B cell (primary cell): ENCODE measurements around the gene ASPRV1. TPM values are rescaled to one million over a fixed set of nuclear protein-coding genes. Genes with fewer than 3 reads are reported as not detected.

Experiments
- ATAC-seq: fragments of 200-7000 bp; cut with Tn5 transposase; one replicate; pipeline ENCODE4 v1.10.0; 2021; ENCODE audit warnings: low read depth, mild to moderate bottlenecking, moderate number of reproducible peaks, moderate library complexity
- CTCF ChIA-PET: fragments of 350-600 bp; sonication (Branson Sonifier 250); formaldehyde crosslinking; loops from one replicate; lab custom pipeline; 2021; ENCODE audit warnings: antibody characterized with exemption, inconsistent platforms; lab: Charles Lee
- POLR2A ChIA-PET: fragments of 350-600 bp; sonication (Branson Sonifier 250); formaldehyde crosslinking; loops from one replicate; lab custom pipeline; 2021; ENCODE audit warnings: antibody characterized with exemption; lab: Charles Lee
- DNase-seq: peaks from one replicate; pipeline ENCODE4 v3.0.0; 2013
- H2AFZ ChIP-seq: 2 replicates; pipeline ENCODE4 v1.6.1; 2012; ENCODE audit warnings: mild to moderate bottlenecking, low read depth, low read length; ENCODE audit not compliant: insufficient read depth, poor library complexity, severe bottlenecking
- H3K27ac ChIP-seq, 2 donors: 1 replicate in 1 of 2; 2 replicates in 1 of 2; pipeline ENCODE4 v1.5.1; 2012 to 2013; ENCODE audit warnings: low read length in 2 of 2, mild to moderate bottlenecking in 2 of 2, moderate library complexity in 1 of 2
- H3K27me3 ChIP-seq, 4 experiments: fragments of 200-600 bp in 1 of 4; sonication (generic) in 1 of 4; replicated peaks in 1 of 4; 1 replicate in 2 of 4; 2 replicates in 2 of 4; pipeline versions ENCODE4 v1.6.1 to v1.7.0; 2013 to 2016; ENCODE audit warnings: low read length in 3 of 4, mild to moderate bottlenecking in 2 of 4, mixed read lengths in 1 of 4, moderate library complexity in 1 of 4; ENCODE audit not compliant: insufficient read depth in 4 of 4, control insufficient read depth in 3 of 4; ENCODE audit errors: control extremely low read depth in 1 of 4
- H3K36me3 ChIP-seq, 2 experiments: replicated peaks in 1 of 2; 1 replicate in 1 of 2; 2 replicates in 1 of 2; pipeline versions ENCODE4 v1.6.1 to v1.7.1; 2013; ENCODE audit warnings: low read length in 1 of 2; ENCODE audit not compliant: insufficient read depth in 2 of 2, control insufficient read depth in 1 of 2; ENCODE audit errors: control extremely low read depth in 1 of 2, extremely low read depth in 1 of 2
- H3K4me1 ChIP-seq, 2 donors: fragments of 200-600 bp in 1 of 2; sonication (generic) in 1 of 2; 1 replicate in 1 of 2; 2 replicates in 1 of 2; pipeline versions ENCODE4 v1.5.1 to v1.6.1; 2013 to 2017; ENCODE audit warnings: low read length in 2 of 2; ENCODE audit not compliant: control insufficient read depth in 2 of 2, insufficient read depth in 2 of 2
- H3K4me2 ChIP-seq: replicated peaks from 2 replicates; pipeline ENCODE3; 2012; ENCODE audit warnings: mild to moderate bottlenecking, low read depth, low read length; ENCODE audit not compliant: poor library complexity, severe bottlenecking
- H3K4me3 ChIP-seq, 5 experiments: fragments of 200-600 bp in 1 of 5; sonication (generic) in 1 of 5; 1 replicate in 3 of 5; 2 replicates in 2 of 5; pipeline versions ENCODE4 v1.5.1 to v1.7.0; 2011 to 2016; ENCODE audit warnings: low read length in 4 of 5, mild to moderate bottlenecking in 4 of 5, low read depth in 2 of 5, control low read depth in 1 of 5, moderate library complexity in 1 of 5; ENCODE audit not compliant: insufficient read depth in 1 of 5; ENCODE audit errors: control extremely low read depth in 1 of 5, extremely low read depth in 1 of 5
- H3K79me2 ChIP-seq: fragments of 200-600 bp; sonication (generic); one replicate; pipeline ENCODE4 v1.6.0; 2016; ENCODE audit warnings: low read length; ENCODE audit not compliant: control insufficient read depth, insufficient read depth
- H3K9ac ChIP-seq: fragments of 200-600 bp; sonication (generic); 2 replicates; pipeline ENCODE4 v1.6.1; 2017; ENCODE audit warnings: mild to moderate bottlenecking, low read length, moderate library complexity
- H3K9me3 ChIP-seq, 3 donors: one replicate each; pipeline versions ENCODE4 v1.6.1 to v1.7.1; 2013; ENCODE audit warnings: low read length in 2 of 3; ENCODE audit not compliant: control insufficient read depth in 2 of 3, insufficient read depth in 1 of 3; ENCODE audit errors: control extremely low read depth in 1 of 3
- H4K20me1 ChIP-seq: 2 replicates; pipeline ENCODE4 v1.6.0; 2012; ENCODE audit warnings: mild to moderate bottlenecking, low read length; ENCODE audit not compliant: insufficient read depth, control insufficient read depth, poor library complexity, severe bottlenecking
- H3K27ac Mint-ChIP-seq: one replicate; pipeline ENCODE4 v1.8.0; 2021; ENCODE audit warnings: mixed read lengths
- H3K27me3 Mint-ChIP-seq: one replicate; pipeline ENCODE4 v1.8.0; 2021; ENCODE audit warnings: mixed read lengths
- H3K4me1 Mint-ChIP-seq: one replicate; pipeline ENCODE4 v1.8.0; 2021; ENCODE audit warnings: mixed read lengths
- H3K4me3 Mint-ChIP-seq: one replicate; pipeline ENCODE4 v1.8.0; 2021; ENCODE audit warnings: mixed read lengths
- H3K9me3 Mint-ChIP-seq: one replicate; pipeline ENCODE4 v1.8.0; 2022; ENCODE audit warnings: mixed read lengths; ENCODE audit not compliant: insufficient read depth
- EZH2 ChIP-seq: IDR thresholded peaks from 2 replicates; pipeline ENCODE4 v1.6.1; 2012; ENCODE audit warnings: borderline replicate concordance, low read depth, mild to moderate bottlenecking, moderate library complexity, low read length; ENCODE audit not compliant: insufficient read depth, poor library complexity, severe bottlenecking
- WGBS: methylation state at CpG from one replicate; pipeline ENCODE4 v1.1.5; 2013; ENCODE audit warnings: missing lambda C conversion rate; ENCODE audit not compliant: insufficient coverage; 5-methylcytosine and 5-hydroxymethylcytosine counted together
- intact Hi-C: fragments of 100-400 bp; cut with micrococcal nuclease; formaldehyde crosslinking; loops from one replicate; pipeline ENCODE4 v1.10.0; 2022
- polyA plus RNA-seq: library from polyadenylated mRNA; depleted of rRNA; stranded (reverse); fragments of >200 nt; gene quantifications from 2 replicates; pipeline ENCODE4 v1.2.3, GENCODE V29; 2012
- total RNA-seq, 2 donors: library from RNA; stranded (reverse); fragments of 120-200 nt in 1 of 2; gene quantifications; 1 replicate in 1 of 2; 2 replicates in 1 of 2; pipeline versions ENCODE4 v1.2.3 to v1.2.4, GENCODE V29; 2013 to 2022
- TF ChIP-seq, protein P1 (sequence below): fragments of 200-600 bp; IDR thresholded peaks from one replicate; pipeline ENCODE4 v1.8.0; 2022; ENCODE audit warnings: antibody characterized with exemption, mild to moderate bottlenecking

ASPRV1 gene
- total and polyA plus RNA-seq, 2 donors (not counting 1 experiment from before 2014, with no cell fraction given), result 1.1 TPM

DNA sequence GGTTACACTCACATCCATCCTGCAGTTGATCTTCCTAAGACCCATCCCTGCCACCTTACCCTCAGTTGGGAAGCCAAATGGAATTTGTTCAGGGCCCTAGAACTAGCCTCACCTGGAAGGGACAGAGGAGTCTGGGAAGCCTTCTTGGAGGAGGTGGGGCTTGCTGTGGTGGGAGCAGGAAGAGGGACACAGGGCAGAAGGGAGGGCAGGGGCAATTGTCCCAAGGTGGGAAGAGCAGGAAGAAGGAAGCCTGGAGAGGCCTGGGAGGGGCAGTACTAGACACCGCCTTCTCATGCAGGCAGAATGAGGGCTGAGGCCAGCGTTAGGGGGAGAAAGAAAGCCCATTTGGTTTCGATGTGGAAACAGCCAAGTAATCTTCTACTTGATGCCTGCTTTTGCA, 34.1 kb upstream of the ASPRV1 start:
- 95% methylated on average over 3 of the region's 3 CpGs for WGBS
- no peaks in the 10 kb centered on the region for H3K79me2 ChIP-seq
- TF ChIP-seq, protein P1, sequence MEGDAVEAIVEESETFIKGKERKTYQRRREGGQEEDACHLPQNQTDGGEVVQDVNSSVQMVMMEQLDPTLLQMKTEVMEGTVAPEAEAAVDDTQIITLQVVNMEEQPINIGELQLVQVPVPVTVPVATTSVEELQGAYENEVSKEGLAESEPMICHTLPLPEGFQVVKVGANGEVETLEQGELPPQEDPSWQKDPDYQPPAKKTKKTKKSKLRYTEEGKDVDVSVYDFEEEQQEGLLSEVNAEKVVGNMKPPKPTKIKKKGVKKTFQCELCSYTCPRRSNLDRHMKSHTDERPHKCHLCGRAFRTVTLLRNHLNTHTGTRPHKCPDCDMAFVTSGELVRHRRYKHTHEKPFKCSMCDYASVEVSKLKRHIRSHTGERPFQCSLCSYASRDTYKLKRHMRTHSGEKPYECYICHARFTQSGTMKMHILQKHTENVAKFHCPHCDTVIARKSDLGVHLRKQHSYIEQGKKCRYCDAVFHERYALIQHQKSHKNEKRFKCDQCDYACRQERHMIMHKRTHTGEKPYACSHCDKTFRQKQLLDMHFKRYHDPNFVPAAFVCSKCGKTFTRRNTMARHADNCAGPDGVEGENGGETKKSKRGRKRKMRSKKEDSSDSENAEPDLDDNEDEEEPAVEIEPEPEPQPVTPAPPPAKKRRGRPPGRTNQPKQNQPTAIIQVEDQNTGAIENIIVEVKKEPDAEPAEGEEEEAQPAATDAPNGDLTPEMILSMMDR, result no peak
- no peak for TF ChIP-seq EZH2
- Mint-ChIP-seq H3K4me1 (no peaks in the 10 kb centered on the region), H3K9me3 (no peaks in the 10 kb centered on the region), H3K27ac (no peak overlapping the region), H3K27me3 (no peaks in the 10 kb centered on the region), H3K4me3 (no peak overlapping the region)
- H3K4me3 ChIP-seq, result no peak overlapping the region
- no peak overlapping the region for H3K4me2 ChIP-seq
- intact Hi-C loops, result no loop called here
- H4K20me1 ChIP-seq, result no peaks in the 10 kb centered on the region
- H3K27me3 ChIP-seq, result no peaks in the 10 kb centered on the region
- POLR2A ChIA-PET, result no interaction called here
- H3K4me1 ChIP-seq, result no peaks in the 10 kb centered on the region
- ATAC-seq (no peak), DNase-seq (no peak)
- H3K9ac ChIP-seq, result no peak overlapping the region
- H2AFZ ChIP-seq, result no peak overlapping the region
- peaks cover 0 to 6% of the 10 kb centered on the region in 2 experiments for H3K36me3 ChIP-seq
- H3K27ac ChIP-seq, result no peak overlapping the region
- H3K9me3 ChIP-seq, result peaks cover 0 to 4% (median 0%) of the 10 kb centered on the region in 3 donors
- CTCF ChIA-PET, result no interaction called here

DNA sequence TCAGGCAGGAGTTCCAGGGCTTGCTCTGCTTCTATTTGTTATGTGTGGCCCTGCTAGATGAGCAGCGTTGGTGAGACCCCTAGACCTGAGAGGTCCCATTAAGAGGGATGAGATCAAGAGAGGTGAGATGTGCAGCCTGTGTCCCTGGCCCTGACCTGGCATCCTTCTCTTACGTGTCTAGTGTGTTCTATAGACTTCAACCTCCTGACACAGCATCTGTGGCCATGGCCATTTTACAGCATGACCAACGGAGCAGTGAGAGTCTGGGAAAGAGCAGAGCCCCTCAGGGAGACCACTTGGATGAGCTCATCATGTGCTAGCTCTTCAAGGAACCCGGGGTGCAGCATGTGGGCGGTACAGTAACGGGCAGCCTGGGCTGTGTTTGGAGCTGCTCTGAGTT, 32.7 kb upstream of the ASPRV1 start:
- 97% methylated on average over 6 of the region's 6 CpGs for WGBS
- CTCF ChIA-PET, result no interaction called here

More for the DNA sequence above, 32.7 kb upstream of the ASPRV1 start:
- H3K9me3 Mint-ChIP-seq, result no peaks in the 10 kb centered on the region
- no peaks in the 10 kb centered on the region for H3K27me3 Mint-ChIP-seq
- H3K79me2 ChIP-seq, result no peaks in the 10 kb centered on the region
- no peak overlapping the region for H3K4me2 ChIP-seq
- H3K27me3 ChIP-seq, result no peaks in the 10 kb centered on the region
- intact Hi-C loops, result no loop called here
- H3K4me1 ChIP-seq, result no peaks in the 10 kb centered on the region
- POLR2A ChIA-PET, result no interaction called here
- H2AFZ ChIP-seq, result no peak overlapping the region
- no peak overlapping the region for H3K27ac ChIP-seq
- no peak for ATAC-seq
- H3K4me1 Mint-ChIP-seq, result no peaks in the 10 kb centered on the region
- H3K9me3 ChIP-seq, result peaks cover 0 to 6% (median 0%) of the 10 kb centered on the region in 3 donors
- no peak overlapping the region for H3K9ac ChIP-seq
- no peaks in the 10 kb centered on the region for H4K20me1 ChIP-seq
- TF ChIP-seq, protein P1, result no peak
- no peak for TF ChIP-seq EZH2
- DNase-seq, result no peak
- H3K4me3 ChIP-seq, result no peak overlapping the region
- H3K27ac Mint-ChIP-seq, result no peak overlapping the region
- H3K4me3 Mint-ChIP-seq, result no peak overlapping the region
- peaks cover 0 to 6% of the 10 kb centered on the region in 2 experiments for H3K36me3 ChIP-seq
